NCI-H460 (cell line): Measurements from ENCODE around the gene TMEM9B. TPM values are rescaled to one million over a fixed set of nuclear protein-coding genes. Genes with fewer than 3 reads are reported as not detected.
"Not testable (repeated sequence)": the region's sequence is repeated elsewhere in the genome, so short reads cannot be mapped to it uniquely, and the experiment has no call there.

Source experiments
- DNase-seq: peaks from one replicate; pipeline ENCODE4 v3.0.0-alpha.2; 2016; ENCODE audit warnings: low read depth; ENCODE audit errors: extremely low read depth
- total RNA-seq: library from RNA; depleted of rRNA; stranded (reverse); fragments of >200 nt; shearing (Covaris generic); gene quantifications from 2 replicates; pipeline ENCODE4 v1.2.3, GENCODE V29; 2014

Gene TMEM9B
- total RNA-seq, 1 experiment from 2014 or later = 23.2 TPM

DNA sequence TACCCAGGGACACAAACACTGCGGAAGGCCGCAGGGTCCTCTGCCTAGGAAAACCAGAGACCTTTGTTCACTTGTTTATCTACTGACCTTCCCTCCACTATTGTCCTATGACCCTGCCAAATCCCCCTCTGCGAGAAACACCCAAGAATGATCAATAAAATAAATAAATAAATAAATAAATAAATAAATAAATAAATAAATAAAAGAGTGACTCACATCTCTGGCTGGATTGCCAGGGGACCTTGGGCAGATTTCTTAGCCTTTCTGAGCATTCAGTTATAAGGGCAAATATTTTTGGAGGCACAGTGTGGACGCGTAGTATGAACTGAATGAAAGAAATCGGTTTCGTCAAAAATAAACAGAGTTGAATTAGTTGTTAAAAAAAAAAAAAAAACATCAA is 15.1 kb upstream of the TMEM9B start:
- not testable (repeated sequence) for DNase-seq

GRCh38 chr11:8973121-8973520 is 8.9 kb upstream of the TMEM9B start:
- DNase-seq = no peak

GRCh38 chr11:8971924-8972316 is 7.7 kb upstream of the TMEM9B start:
- no peak for DNase-seq

GRCh38 chr11:8971196-8971923 is 7.1 kb upstream of the TMEM9B start:
- no peak for DNase-seq

GRCh38 chr11:8967184-8967583 is 2.9 kb upstream of the TMEM9B start:
- DNase-seq = no peak

DNA sequence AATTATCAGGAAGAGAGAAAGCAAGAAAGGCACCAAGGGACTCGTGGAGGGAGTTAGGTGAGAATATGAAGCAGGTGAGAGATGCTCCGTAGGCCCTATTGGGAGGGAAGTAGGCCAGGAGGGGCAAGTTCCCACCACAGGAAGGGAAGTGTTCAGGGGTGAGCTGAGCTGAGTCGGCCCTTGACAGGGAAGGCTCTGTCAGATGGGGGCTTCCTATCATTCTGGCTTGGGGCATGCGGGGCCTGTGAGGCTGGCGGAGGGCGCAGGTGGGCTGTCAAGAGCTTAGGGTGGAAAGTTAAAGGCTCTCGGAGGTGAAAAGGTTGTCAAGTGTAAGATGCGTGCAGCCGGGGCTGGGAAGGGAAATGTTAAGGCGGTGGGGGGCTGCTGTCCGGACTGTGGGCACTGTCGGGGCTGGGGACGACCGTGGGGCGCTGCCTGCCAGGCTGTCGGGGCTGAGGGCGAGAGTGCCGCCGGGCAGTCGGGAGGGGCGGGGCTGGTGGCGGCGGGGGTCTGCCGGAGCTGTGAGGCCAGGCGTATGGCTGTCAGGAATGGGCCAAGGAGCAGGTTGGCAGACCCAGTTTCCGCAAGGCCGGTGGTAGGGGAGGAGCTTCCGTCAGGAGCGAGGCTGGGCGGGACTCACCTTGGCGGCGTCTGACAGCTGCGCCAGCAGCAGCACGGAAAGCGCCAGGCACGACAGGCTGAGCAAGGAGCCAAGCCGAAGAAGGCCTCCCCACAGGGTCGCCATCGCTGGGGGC is 496 bp downstream of the TMEM9B start:
- peak; percentile 50 for DNase-seq

DNA sequence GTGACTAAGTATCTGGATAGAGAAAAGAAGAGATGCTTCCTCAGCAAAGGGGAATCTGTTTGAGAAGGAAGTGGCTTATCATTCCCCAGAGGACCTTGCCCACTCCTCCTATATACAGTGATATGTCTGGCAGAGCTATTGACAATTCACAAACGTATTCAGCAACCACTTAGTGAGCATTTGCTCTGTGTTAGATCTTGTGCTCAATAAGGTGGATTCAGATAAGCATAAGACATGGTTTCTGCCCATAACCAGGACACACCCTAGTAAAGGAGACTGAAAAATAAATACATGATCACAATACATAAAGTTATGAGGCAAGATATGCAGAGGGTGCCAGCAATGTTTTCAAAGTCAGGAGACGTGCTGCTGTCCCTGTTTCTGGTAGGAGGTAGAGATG is 1.4 kb downstream of the TMEM9B start:
- DNase-seq = no peak

- no peak for DNase-seq
Measured at GRCh38 chr11:8961401-8961800, 2.8 kb downstream of the TMEM9B start.

- peak; percentile 65 for DNase-seq
Measured at GRCh38 chr11:8959546-8960166, 4.6 kb downstream of the TMEM9B start.

DNA sequence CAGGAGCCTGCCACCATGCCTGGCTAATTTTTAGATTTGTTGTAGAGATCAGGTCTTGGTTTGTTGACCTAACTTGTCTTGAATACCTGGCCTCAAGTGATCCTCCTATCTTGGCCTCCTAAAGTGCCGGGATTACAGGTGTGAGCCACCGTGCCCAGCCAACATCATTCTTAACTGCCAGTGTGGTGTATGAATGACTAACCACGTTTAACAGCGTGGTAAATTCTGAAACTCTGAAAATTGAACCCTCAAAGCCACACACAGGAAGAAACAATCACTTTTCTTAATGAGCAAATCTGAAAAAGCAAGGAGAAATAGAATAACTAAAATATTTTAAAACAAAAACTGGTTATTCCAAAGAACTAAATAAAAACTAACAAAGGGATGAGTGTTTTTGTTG is 7.4 kb downstream of the TMEM9B start:
- DNase-seq = no peak

- no peak for DNase-seq
Measured at GRCh38 chr11:8948886-8949285, 15.4 kb downstream of the TMEM9B start.

DNA sequence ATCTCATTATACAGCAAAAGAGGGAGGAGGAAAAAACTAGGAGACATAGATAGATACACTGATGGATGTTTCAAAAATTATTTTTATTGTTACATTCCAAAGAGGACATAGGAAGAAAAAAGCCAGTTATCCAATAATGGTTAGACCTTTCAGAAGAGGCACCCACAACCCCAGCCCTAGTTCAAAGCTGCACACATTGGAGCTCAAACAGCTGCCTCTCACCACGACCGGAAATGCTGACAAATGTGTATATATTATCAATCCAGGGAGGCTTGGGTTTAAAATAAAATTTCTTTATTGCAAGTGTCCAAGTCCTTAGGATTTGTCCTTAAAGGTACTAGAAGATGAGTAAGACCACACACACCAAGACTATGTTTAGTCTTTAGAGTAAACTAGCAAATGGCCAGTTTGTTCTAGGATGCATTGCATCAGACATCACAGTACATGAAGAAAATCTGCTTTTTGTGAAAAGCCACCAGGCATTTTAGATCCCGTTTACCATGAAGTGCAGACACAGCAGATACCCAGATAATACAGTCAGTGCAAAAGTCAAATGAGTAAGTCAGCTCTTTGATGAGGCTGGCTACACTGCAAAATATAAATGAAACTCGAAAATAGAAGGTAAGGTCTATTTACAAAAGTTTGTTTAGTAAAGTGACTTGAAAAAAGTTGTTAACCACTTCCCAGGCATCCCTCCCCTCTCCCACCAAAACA is 16.9 kb downstream of the TMEM9B start:
- DNase-seq = no peak

DNA sequence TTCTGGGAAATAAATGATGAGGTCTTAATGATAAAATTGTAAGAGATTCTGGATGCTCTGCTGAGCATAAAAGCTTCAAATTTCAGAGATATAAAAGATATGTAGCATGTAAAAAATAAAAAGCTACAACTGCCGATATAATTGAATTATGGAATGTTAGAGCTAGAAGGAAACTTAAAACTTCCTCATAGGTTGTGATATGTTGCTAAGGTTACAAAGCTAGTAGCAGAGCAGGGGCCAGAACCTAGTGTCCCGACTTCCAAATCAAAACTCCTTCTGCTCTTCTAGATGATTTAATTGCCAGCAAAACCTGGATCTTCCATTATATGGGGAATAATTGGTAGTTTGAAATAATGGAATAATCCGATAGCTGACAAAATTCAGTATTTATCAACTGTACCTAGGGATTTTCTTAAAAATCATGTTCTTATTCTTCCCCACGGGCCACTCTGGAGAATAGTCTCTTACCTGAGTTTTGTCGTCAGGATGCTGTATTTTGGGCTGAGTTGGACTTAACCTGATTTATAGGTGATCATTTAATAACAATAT is 21.6 kb downstream of the TMEM9B start, which contains the start of gene ASCL3:
Gene ASCL3, minus strand, starts transcription at position 499 of the 549 bp plus-strand sequence. CDS start 4,855 bp downstream, outside the sequence.
- no peak for DNase-seq

DNA sequence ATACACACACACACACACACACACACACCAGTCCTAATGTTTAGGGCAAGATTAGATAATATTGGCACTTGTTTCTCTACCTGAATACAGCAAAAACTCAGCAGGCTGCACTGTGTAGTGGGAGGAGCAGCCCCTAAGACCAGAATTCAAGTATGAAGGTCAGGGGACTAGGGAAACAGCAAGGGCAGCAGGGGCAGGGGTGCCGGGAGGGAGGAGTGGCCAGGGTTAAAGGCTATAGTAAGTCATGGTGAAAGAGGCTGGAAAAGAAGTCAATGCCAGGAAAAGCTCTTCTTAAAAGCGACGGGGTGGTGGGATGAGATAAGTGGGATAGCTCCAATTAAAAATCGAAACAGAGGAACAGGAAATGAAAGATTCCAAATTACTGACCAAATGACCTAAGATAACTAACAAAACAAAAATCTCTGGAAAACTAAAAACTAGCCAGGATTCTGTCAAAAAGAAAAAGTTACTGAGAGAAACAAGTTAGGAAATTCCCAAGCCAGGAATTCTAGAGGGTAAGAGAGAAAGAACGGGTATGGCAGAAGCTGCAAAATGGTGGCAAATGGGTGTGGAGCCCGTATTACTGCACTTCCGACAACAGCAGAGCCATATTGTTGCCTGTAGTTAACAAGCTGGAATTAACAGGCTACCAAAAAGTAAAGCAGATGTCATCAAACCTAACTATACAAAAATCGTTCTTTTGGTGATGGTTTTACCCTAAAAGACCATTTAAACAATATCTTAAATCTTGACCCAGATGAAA is 22.7 kb downstream of the TMEM9B start:
- DNase-seq = no peak

DNA sequence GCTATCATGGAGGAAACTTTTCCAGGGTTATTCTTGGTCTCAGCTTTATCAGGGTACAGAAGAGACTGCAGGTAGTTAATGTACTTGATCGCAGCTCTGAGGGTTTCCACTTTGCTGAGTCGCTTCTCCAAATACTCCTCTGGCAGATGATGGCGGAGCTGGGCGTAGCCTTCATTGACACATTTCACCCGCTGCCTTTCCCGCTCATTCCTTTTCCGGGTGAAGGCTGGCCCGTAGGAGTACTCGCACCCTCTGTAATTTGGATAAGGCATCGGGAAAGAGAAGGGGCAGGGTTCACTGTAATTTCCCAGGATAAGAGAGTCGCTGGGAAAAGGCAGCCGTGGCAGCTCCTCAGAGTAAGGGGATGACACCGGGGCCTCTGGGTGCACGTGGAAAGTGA is 26.6 kb downstream of the TMEM9B start:
- DNase-seq = no peak

DNA sequence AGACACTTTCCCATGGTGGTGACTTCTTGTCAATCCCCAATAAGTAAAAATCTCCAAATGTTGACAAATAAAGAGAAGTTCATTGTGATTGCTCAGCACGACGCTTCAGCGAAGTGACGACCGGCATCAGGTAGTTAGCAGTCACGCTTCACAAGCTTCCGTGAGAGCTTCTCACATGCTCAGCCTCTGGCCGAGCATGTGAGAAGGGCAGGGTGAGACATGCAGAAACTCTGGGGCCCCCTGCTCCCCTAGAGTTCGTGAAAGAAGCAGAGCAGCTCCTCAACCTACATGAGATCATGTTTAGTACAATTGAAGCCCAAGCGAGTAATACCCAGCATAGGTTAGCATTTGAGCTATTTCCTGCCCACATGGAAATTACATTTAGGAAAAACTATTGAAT is 27.1 kb downstream of the TMEM9B start:
- no peak for DNase-seq

- not testable (repeated sequence) for DNase-seq
Measured at GRCh38 chr11:8935789-8936188, 28.5 kb downstream of the TMEM9B start.

- peak; percentile 40 for DNase-seq
Measured at GRCh38 chr11:8934742-8935488, 29.3 kb downstream of the TMEM9B start.

- no peak for DNase-seq
Measured at GRCh38 chr11:8933931-8934330, 30.3 kb downstream of the TMEM9B start.
